Activated gamma-delta T cell treated with anti-CD3 and anti-CD28 coated beads, Interleukin-2, amount 50 U/mL, for 16 hours (primary cell): ENCODE data around the gene PGS1.

Source experiments
- DNase-seq: peaks from one replicate; pipeline ENCODE4 v3.0.0-alpha.2; 2020; ENCODE audit warnings: low read depth

The PGS1 gene

DNA sequence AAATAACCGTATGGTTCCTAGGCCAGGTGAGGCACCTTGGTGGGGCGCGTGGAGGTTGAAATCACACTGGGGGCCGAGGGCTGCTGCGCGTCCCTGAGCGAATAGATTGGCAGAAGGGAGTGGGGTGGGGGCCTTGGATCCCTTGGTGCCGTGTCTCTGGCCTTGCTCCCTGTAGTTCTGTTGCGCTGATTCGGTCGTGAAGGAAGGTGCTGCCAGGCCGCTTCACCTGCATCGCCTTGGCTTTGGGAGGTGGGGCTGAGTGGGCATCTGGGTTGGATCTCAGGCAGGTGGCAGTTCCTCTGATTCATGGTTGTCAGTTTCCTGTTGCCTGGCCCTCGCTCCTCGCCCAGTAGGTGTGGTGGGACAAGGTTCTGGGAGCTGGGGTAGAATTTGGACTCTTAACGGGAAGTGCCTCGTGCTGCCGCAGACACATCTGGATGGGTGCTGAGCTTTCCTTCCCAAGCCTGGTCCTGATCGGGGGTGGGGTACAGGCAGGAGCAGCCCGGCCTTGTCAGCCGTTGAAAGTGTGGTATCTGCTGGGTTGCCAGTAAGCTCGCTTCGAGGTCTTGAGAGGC lies 30.1 kb downstream of the PGS1 start:
- no peak for DNase-seq

GRCh38 chr17:78409191-78409928 lies 30.9 kb downstream of the PGS1 start:
- no peak for DNase-seq

GRCh38 chr17:78411241-78411857 lies 32.9 kb downstream of the PGS1 start:
- DNase-seq: no peak

GRCh38 chr17:78412403-78412802 lies 34.0 kb downstream of the PGS1 start:
- peak; percentile 11 for DNase-seq

DNA sequence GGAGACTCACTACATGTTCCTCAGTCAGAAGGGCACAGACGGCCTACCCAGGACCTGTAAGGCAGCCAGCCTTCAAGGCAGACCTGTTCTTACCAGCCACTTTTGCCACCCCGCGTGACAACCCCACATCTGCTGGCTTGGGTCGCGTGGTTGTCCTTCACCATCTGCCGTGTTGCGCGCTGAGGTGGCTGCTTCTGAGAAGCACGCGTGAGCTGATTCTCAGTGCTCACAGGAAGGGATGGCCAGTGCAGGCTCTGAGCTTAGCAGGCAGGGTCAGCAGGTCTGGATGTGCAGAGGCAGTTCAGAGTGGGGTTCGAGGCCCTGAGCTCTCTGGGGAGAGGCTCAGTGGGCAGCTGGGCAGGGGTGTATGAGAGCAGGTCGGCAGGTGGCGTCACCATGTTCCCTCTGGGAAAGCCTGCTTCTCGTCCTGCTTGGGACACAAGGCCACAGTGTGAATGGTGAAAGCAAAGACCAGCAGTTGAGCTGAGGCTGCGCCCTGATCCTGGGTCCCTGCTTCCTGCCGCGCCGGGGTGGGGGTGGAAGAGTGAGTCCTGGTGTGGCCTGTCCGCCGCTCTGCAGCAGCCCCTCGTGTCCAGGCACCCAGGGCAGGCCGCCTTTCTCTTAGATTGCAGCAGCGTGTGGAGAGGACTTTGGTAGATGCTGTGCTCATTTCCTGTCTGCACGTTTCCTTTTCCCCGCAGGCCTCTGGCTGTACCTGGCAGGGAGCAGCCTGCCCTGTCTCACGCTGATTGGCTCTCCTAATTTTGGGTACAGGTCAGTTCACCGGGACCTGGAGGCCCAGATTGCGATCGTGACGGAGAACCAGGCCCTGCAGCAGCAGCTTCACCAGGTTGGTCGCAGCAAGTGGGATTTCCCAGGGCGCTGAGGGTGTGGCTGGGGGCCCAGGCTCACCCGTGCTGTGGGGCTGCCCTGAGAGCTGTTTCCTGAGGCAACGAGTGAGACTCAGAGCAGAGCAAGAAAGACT lies 36.0 kb downstream of the PGS1 start:
- DNase-seq: peak; percentile 47

DNA sequence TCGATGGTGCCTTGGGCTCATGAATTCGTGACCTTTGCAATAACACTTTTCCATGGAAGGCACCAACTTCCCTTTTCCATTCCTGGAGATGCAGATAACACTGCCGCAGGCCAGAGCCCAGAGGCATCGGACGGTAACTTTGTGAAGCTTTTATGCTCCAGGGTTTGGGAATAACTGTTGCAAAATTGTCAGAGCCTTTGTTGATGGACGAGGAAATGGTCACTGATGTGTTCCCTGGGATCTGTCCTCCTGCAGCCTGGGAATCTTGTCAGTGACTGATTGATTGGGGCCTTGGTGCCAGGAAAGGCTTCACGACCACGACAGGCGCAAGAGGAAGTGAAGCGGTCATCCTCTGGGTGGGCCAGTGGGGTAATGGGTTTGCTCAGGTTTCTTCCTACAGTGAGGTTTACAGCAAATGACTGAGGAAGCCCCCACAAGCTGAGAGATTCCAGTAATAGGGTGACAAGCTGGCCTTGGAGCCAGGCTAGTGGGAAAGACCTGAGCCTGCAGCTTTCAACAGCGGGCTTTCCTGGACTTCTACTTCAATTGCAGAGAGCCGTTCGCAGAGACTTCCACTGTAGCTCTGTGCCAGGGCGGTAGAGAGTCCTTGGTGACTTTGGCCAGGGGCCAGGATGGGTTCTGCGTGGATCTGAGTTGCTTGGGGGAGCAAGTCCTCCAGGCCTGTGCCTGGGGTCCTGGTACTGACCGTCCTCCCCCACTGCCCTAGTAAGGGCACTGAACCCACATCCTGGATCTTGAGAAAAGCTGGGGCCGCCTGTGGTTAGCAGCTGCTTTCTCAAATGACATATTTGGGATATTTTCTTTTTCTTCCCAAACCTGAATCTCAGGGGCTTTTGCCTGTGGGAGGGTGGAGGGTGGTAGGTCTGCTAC lies 37.6 kb downstream of the PGS1 start:
- no peak for DNase-seq

DNA sequence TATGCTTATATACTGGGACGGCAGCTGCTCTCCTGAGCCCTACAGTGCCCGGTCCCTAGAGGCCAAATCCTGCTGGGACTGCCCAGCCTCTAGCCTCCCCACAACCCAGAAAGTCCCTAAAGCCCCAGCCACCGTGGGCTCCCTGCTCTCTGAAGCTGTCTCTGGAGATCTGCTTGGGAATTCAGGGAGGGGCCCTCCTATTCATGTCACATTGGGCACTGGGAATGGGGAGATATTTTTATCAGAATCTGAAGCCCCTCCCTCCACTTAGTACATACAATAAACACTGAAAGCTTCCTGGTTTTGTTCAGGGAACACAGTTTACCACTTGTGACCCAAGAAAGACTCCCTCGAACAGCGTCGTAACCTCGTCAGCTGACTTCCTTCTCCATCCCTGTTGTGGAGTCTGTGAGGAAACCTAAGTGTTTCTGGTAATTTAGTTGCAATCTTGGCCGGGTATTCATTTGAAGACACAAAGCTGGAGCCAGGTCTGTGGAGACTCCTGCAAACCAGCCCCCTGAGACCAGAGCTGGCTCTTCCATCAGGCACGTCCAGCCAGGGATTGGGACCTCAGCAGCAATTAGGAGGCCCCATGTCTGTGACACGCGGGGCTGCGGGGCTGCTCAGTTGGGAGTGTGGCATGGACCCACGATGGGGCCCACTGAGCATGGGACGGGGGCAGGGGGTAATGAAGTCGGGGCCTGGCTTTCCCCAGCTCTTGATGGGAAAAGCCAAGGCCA lies 38.5 kb downstream of the PGS1 start:
- no peak for DNase-seq

GRCh38 chr17:78417531-78417909 lies 39.1 kb downstream of the PGS1 start:
- DNase-seq: no peak

GRCh38 chr17:78418326-78419026 lies 40.0 kb downstream of the PGS1 start:
- DNase-seq: no peak

DNA sequence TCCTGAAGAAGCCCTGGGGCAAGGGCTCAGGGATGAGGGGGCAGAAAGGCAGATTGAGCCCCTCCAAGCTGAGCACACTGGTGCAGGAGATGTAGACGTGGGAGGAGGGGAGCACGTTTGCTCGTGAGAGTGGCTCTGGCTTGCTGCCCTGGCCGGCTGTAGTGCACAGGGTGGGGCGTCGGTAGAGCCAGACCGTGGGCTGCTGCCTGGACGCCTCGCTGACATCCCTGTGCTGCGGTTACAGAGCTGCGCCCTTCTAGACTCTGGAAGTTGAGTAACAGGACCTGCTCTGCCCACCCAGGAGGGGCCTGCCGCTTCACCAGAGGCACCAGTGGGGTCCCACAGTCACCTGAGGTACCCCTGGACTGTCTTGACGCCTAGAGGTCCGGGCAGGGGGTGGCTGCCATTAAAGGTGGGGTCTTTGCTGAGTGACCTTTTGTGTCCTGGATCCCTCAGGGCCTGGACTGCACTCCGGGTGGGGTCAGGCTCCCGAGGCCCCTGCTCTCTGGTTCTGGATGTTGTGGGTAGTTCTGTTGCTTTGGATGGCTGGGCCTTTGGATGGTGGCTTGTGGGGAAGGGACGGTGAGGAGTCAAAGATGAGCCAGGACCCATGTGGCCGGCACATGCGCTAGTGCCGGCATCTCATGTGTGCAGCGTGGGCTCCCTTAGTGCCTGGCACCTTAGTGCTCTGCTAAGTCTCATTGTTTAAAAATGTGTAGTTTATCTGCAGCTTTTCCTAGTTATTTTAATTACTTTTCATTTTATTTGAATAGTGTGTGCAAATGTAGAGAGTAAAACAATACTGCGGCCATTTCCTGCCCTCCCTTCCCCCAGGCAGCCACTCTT lies 41.7 kb downstream of the PGS1 start:
- DNase-seq: no peak

DNA sequence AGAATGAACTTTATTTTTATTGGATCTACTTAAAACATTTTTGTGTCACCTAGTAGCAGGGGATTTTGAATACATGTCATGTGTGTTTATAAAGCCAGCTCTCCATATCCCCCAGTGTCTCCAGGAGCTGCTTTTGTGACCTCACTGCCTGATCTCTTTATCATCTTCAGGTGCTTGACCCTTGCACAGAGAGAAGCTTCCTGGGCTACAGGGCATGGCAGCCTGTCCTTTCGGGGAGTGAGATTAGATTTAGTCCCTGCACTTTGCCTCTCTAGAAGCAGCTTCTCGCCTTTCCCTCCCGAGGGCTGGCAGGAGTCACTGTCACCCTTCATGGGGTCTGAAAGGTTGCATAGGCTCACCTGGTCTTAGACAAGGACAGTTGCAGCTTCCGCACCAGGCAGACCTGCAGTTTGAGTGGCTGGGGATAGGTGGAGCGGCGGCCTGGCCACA lies 42.7 kb downstream of the PGS1 start:
- DNase-seq: no peak

GRCh38 chr17:78421534-78422266 lies 43.3 kb downstream of the PGS1 start:
- DNase-seq: peak; percentile 53

GRCh38 chr17:78422267-78422605 lies 43.8 kb downstream of the PGS1 start:
- DNase-seq: no peak

GRCh38 chr17:78422872-78423588 lies 44.6 kb downstream of the PGS1 start:
- no peak for DNase-seq

- no peak for DNase-seq
These were observed 45.7 kb downstream of the PGS1 start for GRCh38 chr17:78423961-78424675.

- DNase-seq: no peak
These were observed 47.0 kb downstream of the PGS1 start for GRCh38 chr17:78425429-78425828.

DNA sequence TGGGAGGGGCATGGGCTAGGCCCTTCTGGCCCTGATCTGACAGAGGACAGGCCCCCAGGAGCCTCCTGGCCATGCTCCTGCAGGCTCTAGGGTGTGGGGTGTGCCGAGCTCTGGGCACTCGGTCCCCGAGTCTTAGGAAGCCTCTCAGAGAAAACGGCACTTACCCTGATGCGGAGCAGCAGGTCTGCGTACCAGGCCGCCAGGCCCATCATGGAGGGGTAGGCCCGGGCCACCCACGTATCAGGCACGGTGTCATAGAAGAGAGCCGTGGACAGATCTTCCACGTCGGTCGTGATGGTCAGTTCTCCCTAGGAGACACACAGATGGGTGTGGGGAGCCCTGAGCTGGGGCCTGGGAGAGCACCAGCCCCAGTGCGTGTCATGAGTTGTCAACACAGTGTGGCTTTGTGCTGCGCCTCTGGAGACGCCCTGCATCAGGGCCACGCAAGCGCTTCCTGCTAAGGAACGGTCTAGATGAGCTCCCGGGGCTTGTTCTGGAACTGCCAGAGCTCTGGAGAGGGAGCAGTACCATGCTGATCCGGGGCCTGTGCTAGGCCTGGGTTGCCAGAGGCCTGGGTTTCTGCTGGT lies 47.9 kb downstream of the PGS1 start:
- DNase-seq: no peak
